SH-SY5Y (cell line): ENCODE results near the gene DDX49.

Experiments used
- GATA2 ChIP-seq: IDR thresholded peaks from 2 replicates; pipeline ENCODE4 v1.6.1; 2011; ENCODE audit warnings: mild to moderate bottlenecking, low read depth, low read length
- GATA3 ChIP-seq: IDR thresholded peaks from 2 replicates; pipeline ENCODE4 v1.6.1; 2011; ENCODE audit warnings: low read depth, mild to moderate bottlenecking, low read length, moderate library complexity

DDX49 gene

GRCh38 chr19:18886972-18887371 is 32.5 kb upstream of the DDX49 start:
- TF ChIP-seq GATA3: no peak

- no peak for TF ChIP-seq GATA2
- TF ChIP-seq GATA3: no peak
Observed at GRCh38 chr19:18889949-18890745, 29.4 kb upstream of the DDX49 start.

DNA sequence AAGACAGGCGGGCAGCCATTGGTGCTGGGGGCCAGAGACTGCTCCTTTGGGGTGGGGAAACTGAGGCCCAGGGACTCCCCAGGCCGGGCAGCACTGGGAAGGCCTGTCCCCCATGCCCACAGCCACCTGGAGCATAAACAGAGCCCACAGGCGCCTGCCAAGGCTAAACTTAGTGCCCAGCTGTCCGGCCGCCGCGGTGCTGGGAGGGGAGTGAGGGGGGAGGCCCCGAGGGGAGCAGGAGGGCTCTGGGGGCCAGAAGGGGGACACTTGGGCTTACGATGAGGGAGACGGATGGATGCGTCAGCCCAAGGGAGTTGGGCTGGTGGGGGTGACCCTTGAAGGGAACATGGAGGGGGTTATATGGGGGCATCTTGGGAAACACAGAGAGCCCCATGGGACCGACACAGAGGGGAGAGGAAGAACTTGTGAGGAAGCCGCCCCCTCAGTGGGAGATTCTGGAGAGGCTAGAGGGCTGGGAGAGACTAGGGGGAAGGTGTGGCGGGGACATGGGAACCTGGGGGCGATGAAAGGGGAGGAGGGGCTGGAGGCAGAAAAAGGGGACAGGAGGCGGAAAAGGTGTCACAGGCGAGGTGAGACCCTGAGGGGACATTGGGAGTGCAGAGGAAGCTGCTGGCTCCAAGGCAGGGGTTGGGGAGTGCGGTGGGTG is 25.8 kb upstream of the DDX49 start:
- no peak for TF ChIP-seq GATA2
- TF ChIP-seq GATA3: no peak

- TF ChIP-seq GATA3 (no peak), GATA2 (no peak)
Observed at GRCh38 chr19:18894254-18895037, 25.1 kb upstream of the DDX49 start.

- no peak for TF ChIP-seq GATA3
Observed at GRCh38 chr19:18895038-18895823, 24.3 kb upstream of the DDX49 start.

GRCh38 chr19:18895824-18896341 is 23.6 kb upstream of the DDX49 start, which contains the start of gene CERS1:
CERS1 (minus strand) TSS chr19:18896158; CDS start chr19:18896072, 86 bp downstream.
- TF ChIP-seq GATA2: no peak
- no peak for TF ChIP-seq GATA3

DNA sequence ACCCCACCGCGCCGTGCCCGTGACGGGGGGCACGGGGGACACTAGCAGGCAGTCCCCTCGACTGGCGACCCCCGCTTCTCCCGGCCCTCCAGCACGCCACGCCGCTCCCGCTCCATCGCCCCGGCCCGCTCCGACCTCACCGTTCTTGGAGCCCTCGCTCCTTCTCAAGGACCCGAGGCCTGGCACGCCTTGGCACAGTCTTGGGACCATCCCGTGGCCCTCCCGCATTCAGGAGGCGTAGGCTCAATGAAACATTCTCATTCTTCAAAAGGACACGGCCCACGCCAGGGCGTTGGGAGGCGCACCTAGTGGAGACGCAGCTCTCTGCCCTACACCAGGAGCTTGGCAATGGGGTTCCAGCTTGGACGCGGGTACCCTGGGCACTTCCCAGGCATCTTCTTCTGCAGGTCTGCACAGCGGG is 23.1 kb upstream of the DDX49 start:
- TF ChIP-seq GATA2 (no peak), GATA3 (no peak)

GRCh38 chr19:18897094-18898029 is 22.2 kb upstream of the DDX49 start:
- TF ChIP-seq GATA3 (no peak), GATA2 (no peak)

GRCh38 chr19:18898081-18898606 is 21.4 kb upstream of the DDX49 start:
- TF ChIP-seq GATA3 (no peak), GATA2 (peak; percentile 5; the same call in 1 of the 2 replicates)

- TF ChIP-seq GATA2 (no peak; the same call in 1 of the 2 replicates), GATA3 (no peak)
Observed at GRCh38 chr19:18898607-18899408, 20.7 kb upstream of the DDX49 start.

DNA sequence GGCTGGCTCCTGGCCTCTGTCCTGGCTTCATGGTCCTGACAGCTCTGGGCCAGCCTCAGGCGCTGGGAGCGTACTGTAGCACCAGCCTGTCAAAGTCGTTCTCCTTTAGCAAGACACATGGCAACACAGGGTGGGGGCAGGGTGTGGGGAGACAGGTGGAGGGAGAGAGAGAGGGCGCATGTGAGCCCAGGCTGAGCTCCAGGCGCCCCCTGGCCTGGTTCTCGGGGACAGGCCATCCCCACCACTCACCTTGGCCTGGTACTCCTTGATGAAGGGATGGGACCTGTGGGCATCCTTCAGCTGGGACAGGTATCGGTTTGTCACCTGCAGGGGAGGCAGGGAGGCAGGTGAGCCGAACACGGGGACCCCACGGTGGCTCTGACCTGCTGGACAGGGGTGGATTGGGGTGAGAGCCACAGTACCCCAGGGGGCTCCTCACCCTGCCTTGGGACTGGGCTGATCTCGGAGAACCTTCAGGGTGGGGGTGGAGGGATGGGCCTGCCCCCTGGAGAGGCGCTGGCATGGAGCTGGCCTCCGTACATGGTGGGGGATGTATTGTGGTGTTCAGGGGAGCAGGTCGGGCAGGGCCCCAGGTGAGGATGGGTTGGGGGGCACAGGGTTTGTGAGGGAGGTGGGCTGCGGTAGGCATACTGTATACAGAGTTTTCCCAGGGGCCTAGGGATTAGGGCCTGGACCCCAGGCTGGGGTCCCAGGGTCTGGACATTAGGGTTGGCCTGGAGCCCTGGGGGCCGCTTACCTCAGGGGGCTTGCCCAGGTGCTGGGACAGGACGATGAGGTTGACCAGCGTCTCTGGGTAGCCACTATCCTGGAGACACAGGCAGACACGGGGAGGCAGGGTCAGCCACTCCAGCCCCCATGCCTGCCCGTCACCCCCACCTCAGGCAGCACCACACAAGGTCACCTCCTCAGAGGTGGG is 19.6 kb upstream of the DDX49 start:
- no peak for TF ChIP-seq GATA2
- no peak for TF ChIP-seq GATA3
